Stimulated activated CD8-positive, alpha-beta memory T cell treated with anti-CD3 and anti-CD28 coated beads, Interleukin-2, amount 100 ng/mL, for 1 hour (primary cell): Measurements from ENCODE around the gene NRARP.

Experiments
- DNase-seq, 2 donors: peaks; one replicate each; pipeline ENCODE4 v3.0.0-alpha.2; 2020; ENCODE audit warnings: low read depth in 2 of 2

NRARP gene

DNA sequence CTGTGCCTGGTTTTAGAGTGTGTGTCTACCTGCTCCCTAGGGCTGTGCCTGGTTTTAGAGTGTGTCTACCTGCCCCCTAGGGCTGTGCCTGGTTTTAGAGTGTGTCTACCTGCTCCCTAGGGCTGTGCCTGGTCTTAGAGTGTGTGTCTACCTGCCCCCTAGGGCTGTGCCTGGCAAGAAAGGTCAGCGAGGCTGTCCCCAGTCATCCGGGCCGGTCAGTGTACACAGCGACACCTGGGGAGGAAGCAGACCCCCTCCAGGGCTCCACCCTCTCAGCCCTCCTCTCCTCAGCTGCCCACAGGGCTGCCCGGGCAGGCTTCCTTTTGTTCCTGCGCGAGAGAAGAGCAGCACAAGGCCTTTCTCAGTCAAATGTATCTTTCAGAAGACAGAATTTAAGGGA lies 4.1 kb downstream of the NRARP start:
- no peak for DNase-seq

GRCh38 chr9:137296670-137297664 lies 5.1 kb downstream of the NRARP start:
- DNase-seq, result no peak

DNA sequence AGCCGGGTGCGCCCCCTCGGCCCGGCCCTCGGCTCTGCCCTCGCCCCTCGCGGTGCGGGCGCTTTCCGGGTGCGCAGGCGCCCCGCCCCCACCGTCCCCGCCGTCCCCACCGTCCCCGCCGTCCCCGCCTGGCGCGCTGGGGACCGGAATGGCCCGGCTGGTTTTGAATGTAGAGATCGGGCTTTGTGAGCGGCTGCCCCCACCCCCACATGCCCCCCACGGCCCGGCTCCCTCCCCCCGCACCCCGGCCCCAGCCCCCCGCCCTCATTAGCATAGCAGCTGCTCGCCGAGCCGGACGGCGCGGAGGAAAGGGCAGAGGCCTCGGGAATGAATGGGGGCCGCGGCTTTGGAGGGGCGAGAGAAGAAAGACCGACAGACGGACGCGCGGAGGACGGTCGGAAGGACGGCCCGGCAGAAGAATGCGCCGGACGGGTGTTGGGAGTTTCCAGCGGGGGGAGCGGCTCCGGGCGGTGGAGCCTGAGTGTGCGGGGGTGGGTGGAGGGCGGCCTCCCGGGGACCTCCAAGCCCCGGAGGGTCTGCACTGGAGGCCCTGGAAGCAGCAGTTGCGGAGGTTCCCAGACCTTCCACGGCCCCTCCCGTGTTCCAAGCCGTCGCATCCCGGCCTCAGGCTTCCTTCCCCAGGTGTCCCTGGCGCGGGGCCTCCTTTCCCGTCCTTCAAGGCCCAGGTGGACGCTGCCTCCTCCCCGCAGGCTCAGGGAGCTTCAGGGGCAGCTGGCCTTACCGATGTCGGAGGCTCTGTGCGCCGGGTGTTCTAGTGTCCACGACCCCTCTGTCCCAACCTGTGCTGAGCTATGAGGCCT lies 6.0 kb downstream of the NRARP start:
- DNase-seq, result no peak

DNA sequence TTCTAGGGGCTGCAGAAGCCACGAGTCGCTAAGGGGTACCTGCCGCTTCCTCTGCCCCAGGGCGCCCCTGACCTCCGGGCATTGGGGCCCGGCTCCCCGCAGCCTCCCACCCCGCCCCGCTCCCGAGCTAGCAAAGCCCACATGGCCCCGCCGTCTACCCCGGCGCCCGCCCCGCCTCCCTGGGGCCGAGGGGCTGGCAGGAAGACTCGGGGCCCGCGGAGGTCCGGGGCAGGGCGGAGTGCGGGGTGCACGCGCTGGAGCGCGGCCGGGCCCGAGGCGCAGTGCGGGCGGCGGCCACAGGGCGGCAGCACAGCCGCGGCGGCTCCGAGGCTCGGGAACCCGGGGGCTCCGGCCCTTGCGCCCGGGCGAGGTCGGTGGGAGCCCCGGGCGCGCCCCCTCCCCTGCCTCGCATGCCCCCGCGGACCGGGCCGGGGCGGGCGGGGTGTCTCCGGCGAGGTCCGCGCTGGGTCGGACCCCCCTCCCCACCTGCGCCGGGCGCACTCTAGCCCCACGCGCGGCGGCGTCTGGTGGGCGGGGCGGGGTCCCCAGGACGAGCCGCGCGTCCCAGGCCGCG lies 6.7 kb downstream of the NRARP start:
- no peak for DNase-seq

DNA sequence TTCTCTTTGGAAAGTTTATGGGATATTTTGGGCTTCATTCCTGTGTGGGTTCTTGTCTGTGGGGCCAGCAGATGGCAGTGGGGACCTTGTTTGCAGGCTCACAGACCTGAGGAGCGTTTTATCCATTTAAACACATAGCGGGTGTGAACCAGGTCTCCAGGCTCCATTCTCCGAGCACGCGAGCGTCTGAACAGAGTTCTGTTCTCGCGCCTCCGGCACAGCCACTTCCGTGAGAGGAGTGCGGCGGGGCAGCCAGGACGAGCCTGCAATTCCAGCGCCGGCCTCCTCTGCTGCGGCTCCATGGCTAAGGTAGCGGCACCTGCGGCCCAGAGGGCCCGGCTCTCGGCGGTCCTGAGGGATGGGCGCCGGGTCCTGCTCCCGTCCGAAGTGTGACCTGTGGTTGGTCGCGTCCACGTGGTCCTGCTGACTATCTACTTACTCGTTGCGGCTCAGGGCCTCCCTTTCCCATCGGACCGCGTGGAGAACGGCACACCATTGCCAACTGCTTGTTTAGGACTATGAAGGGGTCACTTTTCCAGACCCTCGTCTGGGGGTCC lies 7.3 kb downstream of the NRARP start:
- no peak for DNase-seq

DNA sequence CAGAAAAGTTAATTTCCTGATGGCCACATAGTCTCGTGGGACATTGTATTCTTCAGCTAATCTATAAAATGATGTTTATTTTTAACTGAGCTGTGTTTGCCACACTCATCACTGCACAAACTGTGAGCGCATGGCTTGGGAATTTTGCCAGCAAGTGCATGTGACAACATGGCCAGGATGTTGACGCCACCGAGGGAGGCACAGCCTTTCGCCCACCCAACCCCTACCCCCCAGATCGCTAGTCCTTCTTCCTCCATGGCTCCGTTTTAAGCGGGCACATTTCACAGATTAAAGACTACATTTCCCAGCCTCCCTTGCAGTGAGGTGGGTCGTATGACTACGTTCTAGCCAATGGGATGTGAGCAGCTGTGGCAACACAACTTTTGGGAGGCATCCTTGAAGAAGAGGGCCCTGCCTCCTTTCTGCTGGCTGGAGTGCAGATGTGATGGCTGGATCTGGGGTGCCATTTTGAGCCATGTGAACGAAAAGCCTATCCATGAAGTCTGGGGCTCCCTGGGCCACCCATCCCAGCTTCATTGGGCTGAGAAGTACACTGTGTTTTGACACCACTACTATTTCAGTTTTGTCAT lies 7.9 kb downstream of the NRARP start:
- no peak for DNase-seq

GRCh38 chr9:137293482-137294090 lies 8.5 kb downstream of the NRARP start:
- DNase-seq, result no peak

- no peak for DNase-seq
Observed at GRCh38 chr9:137293094-137293481, 9.0 kb downstream of the NRARP start.

DNA sequence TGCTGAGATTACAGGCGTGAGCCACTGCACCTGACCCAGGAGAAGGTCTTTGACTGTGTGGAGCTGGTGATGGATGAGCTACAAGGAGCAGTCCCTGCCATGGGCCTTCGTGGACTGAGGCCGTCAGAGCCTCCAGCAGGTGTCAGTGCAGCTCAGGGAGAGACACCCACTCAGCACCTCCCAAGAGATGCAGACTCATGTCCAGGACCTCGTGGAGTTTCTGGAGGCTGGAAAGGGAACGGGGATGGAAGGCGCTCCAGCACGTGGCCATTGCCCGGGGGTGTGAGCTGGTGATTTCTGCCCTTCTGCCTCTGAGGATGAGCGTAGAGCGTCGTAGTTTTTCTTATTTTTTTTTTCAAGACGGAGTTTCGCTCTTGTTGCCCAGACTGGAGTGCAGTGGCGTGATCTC lies 15.1 kb downstream of the NRARP start:
- no peak for DNase-seq

DNA sequence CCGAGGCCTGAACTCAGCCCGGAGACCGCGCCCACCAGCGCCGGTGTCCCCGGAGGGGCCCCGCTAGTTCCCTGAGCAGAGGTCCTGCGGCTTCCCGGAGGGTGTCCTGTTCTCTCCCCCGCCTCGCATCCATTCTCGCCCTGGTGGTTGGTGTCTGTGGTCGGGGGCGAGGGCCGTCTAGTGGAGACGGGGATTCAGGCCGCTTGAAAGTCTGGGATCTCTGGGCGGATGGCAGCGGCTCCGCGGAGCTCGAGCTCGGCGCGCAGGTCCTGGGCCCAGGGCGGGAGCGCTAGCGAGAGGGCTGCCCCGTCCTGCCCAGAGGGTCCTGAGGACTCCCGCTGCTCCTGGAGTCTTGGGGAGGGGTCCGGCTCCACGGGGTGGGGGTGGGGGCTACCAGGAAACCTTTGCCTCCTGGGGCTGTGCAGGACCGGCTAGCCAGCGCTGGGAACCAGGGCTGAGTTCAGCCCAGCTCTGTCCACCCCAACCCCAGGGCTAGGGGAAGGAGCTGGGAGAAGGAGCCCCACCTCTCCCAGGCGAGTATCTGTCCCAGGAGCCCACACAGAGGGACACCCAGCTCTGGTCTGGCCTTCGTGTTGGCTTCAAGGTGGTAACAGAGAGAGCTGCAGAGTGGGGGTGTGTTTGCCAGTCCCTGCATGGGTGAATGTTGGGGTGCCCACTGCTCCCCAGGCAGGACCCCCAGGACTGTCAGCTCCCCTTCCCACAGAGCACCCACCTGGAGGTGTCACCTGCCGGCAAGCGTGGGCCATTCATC lies 20.5 kb downstream of the NRARP start:
- no peak for DNase-seq

DNA sequence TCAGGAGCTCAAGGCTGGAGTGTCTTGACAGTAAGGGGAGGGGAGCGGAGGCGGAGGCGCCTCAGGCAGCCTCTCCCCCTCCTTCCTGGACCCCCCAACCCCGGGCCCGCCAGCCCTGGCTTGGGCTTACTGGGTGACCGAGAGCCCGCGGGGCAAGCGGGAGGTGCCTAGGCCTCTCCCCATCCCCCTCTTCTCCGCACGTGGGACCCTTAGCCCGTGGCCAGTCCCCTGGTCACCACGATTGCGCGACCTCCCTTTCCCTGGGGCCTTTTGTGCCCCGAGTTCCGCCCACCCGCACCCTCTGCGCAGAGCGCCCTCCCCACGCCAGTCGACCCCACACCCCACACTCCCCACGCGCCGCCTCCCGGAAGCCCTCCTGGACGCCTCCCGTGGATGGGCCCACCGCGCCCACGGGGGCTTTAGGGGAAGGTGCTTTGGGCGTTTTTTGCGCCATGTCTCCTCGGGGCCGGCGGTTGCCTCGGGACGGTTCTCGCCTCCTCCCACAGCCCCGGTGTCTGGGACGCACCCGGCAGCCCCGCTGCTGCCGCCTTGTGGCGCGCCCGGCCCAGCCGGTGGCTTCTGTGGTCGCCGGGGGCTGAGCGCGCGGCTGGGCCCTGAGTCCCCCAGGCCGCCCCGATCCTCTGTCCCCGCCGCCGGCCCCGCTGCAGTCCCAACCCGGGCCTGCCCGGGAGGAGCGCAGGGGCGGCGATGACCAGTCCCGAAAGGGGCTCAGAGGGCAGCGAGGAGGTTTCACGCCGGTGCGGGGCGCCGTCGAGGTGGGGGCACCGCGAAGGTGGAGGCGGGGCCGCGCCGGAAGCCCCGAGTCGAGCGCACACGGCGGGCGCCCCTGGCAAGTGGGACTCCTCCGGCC lies 21.4 kb downstream of the NRARP start:
- no peak for DNase-seq

DNA sequence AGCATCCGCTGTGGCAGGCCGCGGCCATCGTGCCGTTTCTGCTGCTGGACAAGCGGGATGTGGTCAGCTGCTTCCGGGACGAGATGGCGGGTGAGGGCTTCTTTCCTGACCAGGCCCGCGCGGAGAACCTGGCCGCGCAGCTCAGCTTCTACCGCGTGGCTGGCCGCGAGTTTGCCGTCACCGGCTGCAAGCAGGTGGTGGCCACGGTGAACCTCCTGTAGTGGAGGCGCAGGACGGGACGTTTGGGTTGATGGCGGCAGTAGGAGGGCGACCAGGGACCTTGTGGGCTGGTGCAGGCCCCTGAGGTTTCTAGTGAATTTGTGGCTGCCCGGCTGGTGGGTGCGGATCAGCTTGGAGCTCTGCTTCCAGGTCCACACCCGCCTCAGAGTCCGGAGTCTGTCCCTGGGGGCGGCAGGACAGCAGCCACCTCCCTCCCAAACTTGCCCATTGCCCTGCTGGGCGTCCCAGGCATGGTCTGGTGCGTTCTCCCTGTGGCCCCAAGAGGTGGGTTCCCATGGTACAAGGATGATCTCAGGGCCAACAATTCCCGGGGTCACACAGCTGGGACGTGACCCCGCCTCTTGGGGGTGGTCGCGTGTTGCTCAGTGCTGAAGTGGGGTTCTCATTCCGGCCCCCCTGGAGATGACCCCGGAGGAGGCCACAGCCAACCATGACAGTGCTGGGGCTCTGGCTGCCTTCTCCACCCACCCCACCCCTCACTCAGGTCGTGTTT lies 22.2 kb downstream of the NRARP start:
- DNase-seq, result no peak

GRCh38 chr9:137278721-137279711 lies 23.1 kb downstream of the NRARP start:
- no peak for DNase-seq

DNA sequence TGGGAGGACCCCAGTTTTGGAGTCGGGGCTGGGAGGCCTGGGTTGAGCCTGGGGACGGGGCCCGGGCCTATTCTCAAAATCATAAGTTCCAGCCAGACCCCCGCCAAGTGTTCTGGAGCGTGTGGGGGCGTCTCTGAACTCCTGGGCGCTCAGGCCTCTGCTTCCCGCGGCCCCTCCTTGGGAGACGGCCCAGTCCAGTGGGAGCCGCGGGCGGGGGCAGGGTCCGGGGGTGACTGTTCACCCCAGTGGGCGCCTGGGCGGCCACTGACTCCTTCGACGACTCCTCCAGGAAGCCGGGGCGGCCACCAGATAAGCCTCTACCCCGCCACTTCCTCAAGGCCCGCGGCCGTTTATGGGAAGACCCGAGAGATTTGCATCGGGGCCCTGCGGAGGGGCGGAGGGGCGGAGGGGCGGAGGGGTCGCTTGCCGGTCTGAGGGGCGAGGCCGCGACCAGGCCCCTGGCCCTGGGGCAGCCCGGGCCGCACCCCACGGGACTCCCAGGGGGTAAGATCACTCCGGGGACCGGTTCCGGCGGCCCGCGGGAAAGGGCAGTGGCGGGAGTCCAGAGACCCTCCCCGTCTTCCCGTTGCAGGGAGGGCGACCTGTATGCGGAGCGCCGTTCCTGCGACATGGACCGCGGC lies 23.9 kb downstream of the NRARP start:
- no peak for DNase-seq

DNA sequence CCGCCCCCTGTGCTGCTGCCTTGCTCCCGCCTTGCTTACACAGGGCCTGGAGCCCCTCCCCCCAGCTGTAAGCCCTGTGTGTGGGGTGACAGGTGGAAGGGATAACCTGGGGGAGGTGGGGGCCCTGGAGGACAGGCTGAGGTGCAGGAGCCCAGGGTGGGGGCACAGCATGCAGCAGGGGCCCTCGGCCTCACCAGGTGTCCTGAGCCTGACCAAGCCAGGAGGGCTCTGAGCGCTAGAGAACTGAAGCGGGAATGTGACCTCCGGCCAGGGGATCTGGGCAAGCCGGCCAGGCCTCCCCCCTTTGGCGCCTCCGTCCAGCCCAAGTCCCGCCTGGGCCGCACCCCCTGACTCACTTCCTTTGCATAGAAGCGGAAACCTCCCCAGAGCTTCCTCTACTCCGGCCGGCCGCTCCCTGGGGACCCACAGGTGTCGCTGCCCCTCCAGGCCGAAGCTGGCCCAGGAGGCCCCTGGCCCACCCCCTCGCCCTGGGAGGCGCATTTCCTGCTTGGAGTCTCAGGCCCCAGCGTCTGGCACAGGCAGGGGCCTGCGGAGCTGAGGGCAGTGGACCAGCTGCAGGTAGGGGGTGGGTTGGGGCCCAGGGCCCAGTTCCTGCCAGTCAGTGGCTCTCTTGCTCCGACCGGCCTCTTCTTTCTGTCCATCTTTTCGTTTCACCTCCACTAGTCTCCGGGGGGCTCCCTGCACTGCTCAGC lies 24.6 kb downstream of the NRARP start, which contains the start of gene TOR4A:
TSS of gene TOR4A (plus strand) at position 398 of the 713 bp plus-strand sequence. CDS start 964 bp downstream, outside the sequence.
- no peak for DNase-seq
